Testis (tissue), 3 donors: ENCODE data around the gene SDSL. TPM values are rescaled to one million over a fixed set of nuclear protein-coding genes. Genes with fewer than 3 reads are reported as not detected.

Source experiments
- DNase-seq: peaks from one replicate; pipeline ENCODE4 v3.0.0-alpha.2; 2019
- H3K27ac ChIP-seq, 2 donors: fragments of 200-600 bp; sonication (generic); one replicate each; pipeline ENCODE4 v1.5.1; 2019
- H3K27me3 ChIP-seq: fragments of 200-600 bp; sonication (generic); one replicate; pipeline ENCODE4 v1.5.1; 2019
- H3K36me3 ChIP-seq: fragments of 200-600 bp; sonication (generic); one replicate; pipeline ENCODE4 v1.5.1; 2017; ENCODE audit warnings: low read depth; ENCODE audit errors: missing control alignments
- H3K4me1 ChIP-seq: fragments of 200-600 bp; sonication (generic); one replicate; pipeline ENCODE4 v1.5.1; 2019
- H3K4me3 ChIP-seq, 2 donors: fragments of 200-600 bp; sonication (generic); one replicate each; pipeline ENCODE4 v1.5.1; 2017 to 2019
- H3K9me3 ChIP-seq: fragments of 200-600 bp; sonication (generic); one replicate; pipeline ENCODE4 v1.5.1; 2017
- CTCF ChIP-seq, 3 experiments: fragments of 450-650 bp in 2 of 3; fragments of 200-600 bp in 1 of 3; sonication (generic) in 1 of 3; IDR thresholded peaks; one replicate each; pipeline ENCODE4 v1.5.1; 2016 to 2019; ENCODE audit warnings: antibody characterized with exemption in 3 of 3, mild to moderate bottlenecking in 2 of 3, moderate library complexity in 1 of 3
- POLR2A ChIP-seq: fragments of 450-650 bp; IDR thresholded peaks from one replicate; pipeline ENCODE4 v1.6.1; 2017; ENCODE audit warnings: antibody characterized with exemption, mild to moderate bottlenecking, moderate library complexity
- WGBS, 2 donors: methylation state at CpG; one replicate each; pipeline ENCODE4 v1.1.5; 2018; 5-methylcytosine and 5-hydroxymethylcytosine counted together
- intact Hi-C: fragments of 100-400 bp; cut with DNase I; formaldehyde crosslinking; loops from one replicate; pipeline ENCODE4 v1.15.1; 2023; ENCODE audit warnings: low total_unique reads
- polyA plus RNA-seq: library from polyadenylated mRNA; stranded (reverse); fragments of 350-450 nt; fragmentation: Illumina TruSeq; extraction: RNeasy Lipid Tissue Mini Kit (QIAGEN cat#74804); gene quantifications from one replicate; pipeline ENCODE4 v1.2.3, GENCODE V29; 2014; ENCODE audit warnings: low read depth, low replicate concordance; ENCODE audit not compliant: insufficient read depth
- total RNA-seq, 2 donors: library from RNA; depleted of rRNA; stranded (reverse); fragments of >200 nt; gene quantifications; one replicate each; pipeline ENCODE4 v1.2.3, GENCODE V29; 2016

Gene SDSL
- total and polyA plus RNA-seq, 3 donors from 2014 or later = 15.9 to 25.2 (median 16.3) TPM

GRCh38 chr12:113407931-113408600 is 14.1 kb upstream of the SDSL start:
- H3K4me3 ChIP-seq = no peak overlapping the region
- no peaks in the 10 kb centered on the region for H3K36me3 ChIP-seq
- 60 to 67% methylated on average over 6 of the region's 6 CpGs for WGBS, 2 donors
- no peaks in the 10 kb centered on the region for H3K27me3 ChIP-seq
- intact Hi-C loops = no loop called here
- TF ChIP-seq CTCF (IDR thresholded peaks at IDR 0.05) = no peak
- TF ChIP-seq POLR2A = no peak
- no peaks in the 10 kb centered on the region for H3K9me3 ChIP-seq
- DNase-seq = peak; percentile 33
- H3K4me1 ChIP-seq = no peaks in the 10 kb centered on the region
- H3K27ac ChIP-seq = no peak overlapping the region

GRCh38 chr12:113408756-113409298 is 13.4 kb upstream of the SDSL start:
- intact Hi-C loops = no loop called here
- Histone ChIP-seq H3K36me3 (no peaks in the 10 kb centered on the region), H3K9me3 (no peaks in the 10 kb centered on the region), H3K4me3 (no peak overlapping the region), H3K27me3 (no peaks in the 10 kb centered on the region), H3K4me1 (no peaks in the 10 kb centered on the region), H3K27ac (no peak overlapping the region)
- WGBS, 2 donors = 92 to 93% methylated on average over 11 of the region's 11 CpGs
- TF ChIP-seq POLR2A (no peak), CTCF (IDR thresholded peaks at IDR 0.05) (no peak)
- DNase-seq = no peak

- 74 to 81% methylated on average over 5 to 9 of the region's 9 CpGs for WGBS, 2 donors
- Histone ChIP-seq H3K4me3 (no peak overlapping the region), H3K36me3 (no peaks in the 10 kb centered on the region), H3K27me3 (no peaks in the 10 kb centered on the region), H3K4me1 (no peaks in the 10 kb centered on the region), H3K27ac (no peak overlapping the region), H3K9me3 (no peaks in the 10 kb centered on the region)
- DNase-seq = no peak
- no peak for TF ChIP-seq CTCF (IDR thresholded peaks at IDR 0.05)
- intact Hi-C loops = no loop called here
Measured at GRCh38 chr12:113409462-113410124, 12.6 kb upstream of the SDSL start.

- no peak for DNase-seq
- 65 to 72% methylated on average over 11 of the region's 11 CpGs for WGBS, 2 donors
Measured at GRCh38 chr12:113413488-113413939, 8.7 kb upstream of the SDSL start.

More at GRCh38 chr12:113413488-113413939, 8.7 kb upstream of the SDSL start:
- Histone ChIP-seq H3K27me3 (no peaks in the 10 kb centered on the region), H3K36me3 (no peaks in the 10 kb centered on the region), H3K4me3 (no peak overlapping the region), H3K4me1 (no peaks in the 10 kb centered on the region), H3K27ac (no peak overlapping the region), H3K9me3 (no peaks in the 10 kb centered on the region)
- intact Hi-C loops = no loop called here
- TF ChIP-seq POLR2A = no peak
- no peak for TF ChIP-seq CTCF (IDR thresholded peaks at IDR 0.05)
